Ovary (tissue), 9 donors: ENCODE measurements around the gene APBB2. TPM values are rescaled to one million over a fixed set of nuclear protein-coding genes. Genes with fewer than 3 reads are reported as not detected.
"Not testable (repeated sequence)": the region's sequence is repeated elsewhere in the genome, so short reads cannot be mapped to it uniquely, and the experiment has no call there.

Source experiments
- DNase-seq, 5 donors: peaks; one replicate each; pipeline ENCODE4 v3.0.0-alpha.2; 2019 to 2020
- H3K27ac ChIP-seq, 2 donors: fragments of 200-600 bp; one replicate each; pipeline versions ENCODE4 v1.5.1 to v1.8.0; 2019 to 2022
- H3K27me3 ChIP-seq: fragments of 200-600 bp; one replicate; pipeline ENCODE4 v1.8.0; 2022
- H3K36me3 ChIP-seq: fragments of 200-600 bp; sonication (generic); one replicate; pipeline ENCODE4 v1.5.1; 2019
- H3K4me1 ChIP-seq: one replicate; pipeline ENCODE4 v1.8.1; 2013; ENCODE audit warnings: mild to moderate bottlenecking, moderate library complexity; ENCODE audit not compliant: insufficient read depth
- H3K4me3 ChIP-seq: fragments of 200-600 bp; sonication (generic); one replicate; pipeline ENCODE4 v1.5.1; 2017
- H3K9me3 ChIP-seq, 2 donors: fragments of 200-600 bp in 1 of 2; sonication (generic) in 1 of 2; one replicate each; pipeline versions ENCODE4 v1.5.1 to v1.8.1; 2013 to 2019; ENCODE audit warnings: mild to moderate bottlenecking in 1 of 2, moderate library complexity in 1 of 2
- EP300 ChIP-seq: sonication (generic); formaldehyde crosslinking; IDR thresholded peaks from one replicate; pipeline ENCODE4 v1.6.1; 2017; ENCODE audit warnings: antibody characterized with exemption
- POLR2A ChIP-seq: fragments of 450-650 bp; IDR thresholded peaks from one replicate; pipeline ENCODE4 v1.6.1; 2017; ENCODE audit warnings: antibody characterized with exemption, mild to moderate bottlenecking, moderate library complexity
- WGBS, 3 donors: extraction: QIAGEN DNeasy Blood & Tissue Kit in 1 of 3; methylation state at CpG; one replicate each; pipeline versions ENCODE4 v1.1.5 to v1.1.7; 2013 to 2017; 5-methylcytosine and 5-hydroxymethylcytosine counted together
- intact Hi-C, 4 donors: fragments of 100-400 bp; cut with DNase I; formaldehyde crosslinking; loops; one replicate each; pipeline versions ENCODE4 v1.11.0 to v1.15.1; 2022 to 2023
- polyA plus RNA-seq, 2 donors: library from polyadenylated mRNA; stranded (reverse); fragments of 200-250 nt in 1 of 2; fragments of 350-450 nt in 1 of 2; fragmentation: Illumina TruSeq in 1 of 2; extraction: RNeasy Lipid Tissue Mini Kit (QIAGEN cat#74804) in 1 of 2; gene quantifications; one replicate each; pipeline ENCODE4 v1.2.3, GENCODE V29; 2013 to 2014
- total RNA-seq, 7 donors: library from RNA; depleted of rRNA in 2 of 7; stranded (reverse); fragments of >200 nt in 2 of 7; fragmentation: NEBNext Ultra II Directional in 3 of 7; extraction: Animal tissue kit (Norgen Biotek cat#: 25700) in 3 of 7; gene quantifications; one replicate each; pipeline versions ENCODE4 v1.1.0 to v1.2.4, GENCODE V29; 2016 to 2023
- TF ChIP-seq, protein P1 (sequence below), 3 donors: fragments of 450-650 bp in 2 of 3; fragments of 200-600 bp in 1 of 3; IDR thresholded peaks; one replicate each; pipeline versions ENCODE4 v1.5.1 to v1.8.0; 2016 to 2022; ENCODE audit warnings: antibody characterized with exemption in 3 of 3, mild to moderate bottlenecking in 1 of 3
- donor health status: DM: no; HTN: no; CAD: no; lungs with moderate emphysema.
- donor health status: DM: no; HTN: no; CAD: no.
- donor health status: Bipolar disorder and iron deficiency.
- donor health status: DM: yes; HTN: yes; CAD: no.
- donor health status: DM: no; HTN: no; CAD: no.
- donor health status: DM: yes; HTN: yes; CAD: no.

Gene APBB2
- total and polyA plus RNA-seq, 9 donors = 30.9 to 163 (median 80.1) TPM

DNA sequence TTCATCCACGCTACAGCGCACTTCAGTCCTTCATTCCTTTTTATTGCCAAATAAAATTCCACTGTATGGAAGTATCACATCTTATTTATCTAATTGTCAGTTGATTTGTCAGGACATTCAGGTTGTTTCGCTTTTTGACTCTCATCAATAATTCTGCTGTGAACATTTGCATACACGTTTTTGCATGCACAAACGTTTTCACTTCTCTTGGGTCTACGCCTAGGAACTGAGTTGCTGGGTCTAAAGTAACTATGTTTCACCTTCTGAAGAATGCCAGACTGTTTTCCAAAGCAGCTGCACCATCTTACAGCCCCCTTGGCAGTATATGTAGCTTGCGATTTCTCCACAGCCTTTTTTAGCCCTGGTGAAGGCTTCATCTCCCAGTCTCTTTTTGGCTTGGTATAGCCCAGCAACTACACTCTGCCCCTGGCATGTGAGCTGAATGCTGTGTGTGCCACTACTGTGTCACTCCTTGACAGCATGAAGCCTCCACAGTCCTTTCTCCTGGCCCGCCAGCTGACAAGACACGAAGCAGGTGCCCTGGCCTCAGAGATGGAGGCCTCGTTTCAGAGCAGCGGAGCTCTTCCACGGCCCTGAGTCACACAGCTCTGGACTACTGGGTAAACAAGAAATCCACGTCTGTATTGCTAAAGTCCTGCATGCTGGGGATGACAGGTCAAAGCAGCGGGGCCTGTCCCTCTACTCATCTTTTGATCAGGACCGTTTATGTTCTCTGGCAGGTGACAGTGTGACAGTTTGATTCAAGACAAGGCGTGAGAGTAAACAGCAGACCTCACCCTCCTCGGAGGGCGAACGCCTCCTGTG, 389.1 kb downstream of the APBB2 start:
- TF ChIP-seq, protein P1, sequence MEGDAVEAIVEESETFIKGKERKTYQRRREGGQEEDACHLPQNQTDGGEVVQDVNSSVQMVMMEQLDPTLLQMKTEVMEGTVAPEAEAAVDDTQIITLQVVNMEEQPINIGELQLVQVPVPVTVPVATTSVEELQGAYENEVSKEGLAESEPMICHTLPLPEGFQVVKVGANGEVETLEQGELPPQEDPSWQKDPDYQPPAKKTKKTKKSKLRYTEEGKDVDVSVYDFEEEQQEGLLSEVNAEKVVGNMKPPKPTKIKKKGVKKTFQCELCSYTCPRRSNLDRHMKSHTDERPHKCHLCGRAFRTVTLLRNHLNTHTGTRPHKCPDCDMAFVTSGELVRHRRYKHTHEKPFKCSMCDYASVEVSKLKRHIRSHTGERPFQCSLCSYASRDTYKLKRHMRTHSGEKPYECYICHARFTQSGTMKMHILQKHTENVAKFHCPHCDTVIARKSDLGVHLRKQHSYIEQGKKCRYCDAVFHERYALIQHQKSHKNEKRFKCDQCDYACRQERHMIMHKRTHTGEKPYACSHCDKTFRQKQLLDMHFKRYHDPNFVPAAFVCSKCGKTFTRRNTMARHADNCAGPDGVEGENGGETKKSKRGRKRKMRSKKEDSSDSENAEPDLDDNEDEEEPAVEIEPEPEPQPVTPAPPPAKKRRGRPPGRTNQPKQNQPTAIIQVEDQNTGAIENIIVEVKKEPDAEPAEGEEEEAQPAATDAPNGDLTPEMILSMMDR (IDR thresholded peaks at IDR 0.05) = no peak
- TF ChIP-seq POLR2A (no peak), EP300 (no peak)
- intact Hi-C loops = no loop called here
- H3K27ac ChIP-seq = no peak overlapping the region

DNA sequence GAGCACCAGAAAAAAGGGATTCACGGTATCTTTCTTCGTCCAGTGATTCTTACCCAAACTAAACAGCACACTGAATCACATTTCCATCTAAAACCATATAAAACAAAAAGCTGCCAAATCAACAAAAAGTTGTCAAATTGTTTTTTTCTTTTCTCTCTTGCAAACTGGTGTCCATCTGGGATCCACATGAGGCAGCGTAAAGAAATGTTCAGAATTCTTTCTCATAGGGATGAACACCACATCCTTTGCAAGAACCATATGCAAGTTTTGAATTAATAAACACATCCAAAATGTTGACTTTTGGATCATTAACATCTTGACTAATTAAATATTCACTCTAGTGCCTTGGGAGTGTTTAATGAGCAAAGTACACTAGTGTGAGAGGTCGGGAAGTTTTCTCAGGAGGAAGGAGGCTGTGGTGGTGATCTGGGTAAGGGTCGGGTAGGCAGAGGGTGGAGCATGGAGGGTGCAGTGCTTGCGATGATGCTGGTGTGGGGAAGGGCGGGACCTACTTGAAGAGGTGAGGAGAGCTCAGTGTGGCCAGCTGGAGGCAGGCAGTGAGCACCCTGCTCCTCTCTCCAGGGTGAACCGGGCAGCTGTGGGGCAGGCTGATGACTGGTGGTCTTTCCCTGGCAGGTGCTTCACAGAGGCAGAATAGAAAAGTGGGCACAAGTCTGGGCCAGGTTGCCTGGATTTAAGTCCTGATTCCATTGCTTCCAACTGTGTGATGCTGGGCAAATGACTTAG, 391.7 kb downstream of the APBB2 start:
- Histone ChIP-seq H3K4me3 (no peak overlapping the region), H3K36me3 (no peaks in the 10 kb centered on the region), H3K27me3 (no peaks in the 10 kb centered on the region), H3K27ac (no peak overlapping the region), H3K9me3 (no peaks in the 10 kb centered on the region), H3K4me1 (no peaks in the 10 kb centered on the region)
- WGBS, 3 donors = 93 to 96% (median 95%) methylated on average over 8 of the region's 8 CpGs
- DNase-seq = no peak
- TF ChIP-seq, protein P1 (IDR thresholded peaks at IDR 0.05) = no peak
- TF ChIP-seq POLR2A (no peak), EP300 (no peak)
- intact Hi-C loops = loop anchor here in 1 of 4 donors (5.0 kb wide), 1 partner anchor 1795 kb away; no protein-coding TSS in a partner anchor

More for the DNA sequence above, 389.1 kb downstream of the APBB2 start:
- H3K4me1 ChIP-seq = no peaks in the 10 kb centered on the region
- no peaks in the 10 kb centered on the region for H3K36me3 ChIP-seq
- no peak overlapping the region for H3K4me3 ChIP-seq
- H3K27me3 ChIP-seq = no peaks in the 10 kb centered on the region
- no peak for DNase-seq
- no peaks in the 10 kb centered on the region for H3K9me3 ChIP-seq
- 86 to 90% (median 89%) methylated on average over 19 of the region's 19 CpGs for WGBS, 3 donors

DNA sequence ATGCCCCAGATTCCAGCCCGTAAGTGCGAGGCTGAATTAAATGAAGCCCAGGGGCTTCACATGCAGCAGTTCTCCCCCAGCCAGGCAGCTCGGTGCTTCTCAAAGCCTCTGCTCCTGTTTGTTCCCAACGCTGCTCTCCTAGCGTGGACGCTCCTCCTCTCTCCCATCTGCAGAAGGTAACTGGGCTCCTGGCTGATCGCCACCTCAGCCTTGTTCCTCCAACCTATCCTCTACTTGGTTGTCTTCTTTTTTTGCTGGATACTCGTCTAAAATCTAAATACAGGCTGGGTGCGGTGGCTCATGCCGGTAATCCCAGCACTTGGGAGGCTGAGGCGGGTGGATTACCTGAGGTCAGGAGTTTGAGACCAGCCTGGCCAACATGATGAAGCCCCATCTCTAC, 394.2 kb downstream of the APBB2 start:
- no peak for DNase-seq
- TF ChIP-seq, protein P1 (IDR thresholded peaks at IDR 0.05) = no peak
- TF ChIP-seq EP300 (no peak), POLR2A (no peak)
- Histone ChIP-seq H3K27ac (no peak overlapping the region), H3K4me3 (no peak overlapping the region), H3K9me3 (no peaks in the 10 kb centered on the region), H3K4me1 (no peaks in the 10 kb centered on the region), H3K36me3 (no peaks in the 10 kb centered on the region), H3K27me3 (no peaks in the 10 kb centered on the region)
- intact Hi-C loops = loop anchor here in 1 of 4 donors (5.0 kb wide), 1 partner anchor 1797 kb away; no protein-coding TSS in a partner anchor
- WGBS, 3 donors = 95 to 97% (median 96%) methylated on average over 11 of the region's 11 CpGs

DNA sequence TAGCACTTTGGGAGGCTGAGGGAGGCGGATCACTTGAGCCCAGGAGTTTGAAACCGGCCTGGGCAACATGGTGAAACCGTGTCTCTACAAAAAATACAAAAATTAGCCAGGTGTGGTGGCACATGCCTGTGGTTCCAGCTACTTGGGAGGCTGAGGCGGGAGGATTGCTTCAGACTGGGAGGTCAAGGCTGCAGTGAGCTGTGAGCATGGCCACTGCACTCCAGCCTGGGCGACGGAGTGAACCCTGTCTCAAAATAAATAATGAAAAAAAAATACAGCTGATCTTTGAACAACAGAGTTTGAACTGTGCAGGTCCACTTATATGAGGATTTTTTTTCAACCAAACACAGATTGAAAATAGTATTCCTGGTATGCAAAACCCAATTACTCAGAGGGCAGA, 397.2 kb downstream of the APBB2 start:
- H3K9me3 ChIP-seq, H3K4me3 ChIP-seq, H3K27me3 ChIP-seq, DNase-seq, intact Hi-C loops, H3K4me1 ChIP-seq, H3K27ac ChIP-seq, H3K36me3 ChIP-seq: not testable (repeated sequence)
- 90 to 92% (median 91%) methylated on average over 6 of the region's 6 CpGs for WGBS, 3 donors
